CD14-positive monocyte (primary cell): ENCODE results near the gene SPTBN2. TPM values are rescaled to one million over a fixed set of nuclear protein-coding genes. Genes with fewer than 3 reads are reported as not detected.

Experiments
- DNase-seq, 3 donors: peaks; one replicate each; pipeline ENCODE4 v3.0.0-alpha.2; 2011 to 2022
- H2AFZ ChIP-seq: 2 replicates; pipeline ENCODE4 v1.6.0; 2012; ENCODE audit warnings: mild to moderate bottlenecking, low read depth, low read length, inconsistent platforms; ENCODE audit not compliant: insufficient read depth, poor library complexity, severe bottlenecking
- H3K27ac ChIP-seq, 2 donors: 1 replicate in 1 of 2; 2 replicates in 1 of 2; pipeline ENCODE4 v1.5.1; 2012 to 2013; ENCODE audit warnings: low read length in 2 of 2, control low read depth in 1 of 2, inconsistent platforms in 1 of 2, low read depth in 1 of 2, mild to moderate bottlenecking in 1 of 2
- H3K27me3 ChIP-seq, 2 donors: one replicate each; pipeline versions ENCODE4 v1.6.0 to v1.6.1; 2011 to 2013; ENCODE audit warnings: low read length in 2 of 2; ENCODE audit not compliant: control insufficient read depth in 2 of 2, insufficient read depth in 2 of 2
- H3K36me3 ChIP-seq, 2 donors: replicated peaks in 1 of 2; 1 replicate in 1 of 2; 2 replicates in 1 of 2; pipeline versions ENCODE4 v1.5.1 to v1.6.1; 2012 to 2013; ENCODE audit warnings: low read length in 2 of 2, control low read depth in 1 of 2, inconsistent platforms in 1 of 2, mild to moderate bottlenecking in 1 of 2; ENCODE audit not compliant: insufficient read depth in 2 of 2, control insufficient read depth in 1 of 2
- H3K4me1 ChIP-seq, 2 donors: 1 replicate in 1 of 2; 2 replicates in 1 of 2; pipeline versions ENCODE4 v1.5.1 to v1.6.1; 2012 to 2013; ENCODE audit warnings: low read length in 2 of 2, control low read depth in 1 of 2, inconsistent platforms in 1 of 2, mild to moderate bottlenecking in 1 of 2, moderate library complexity in 1 of 2; ENCODE audit not compliant: insufficient read depth in 2 of 2, control insufficient read depth in 1 of 2
- H3K4me2 ChIP-seq: replicated peaks from 2 replicates; pipeline ENCODE3; 2012; ENCODE audit warnings: low read length, moderate library complexity, mild to moderate bottlenecking; ENCODE audit not compliant: poor library complexity, severe bottlenecking; ENCODE audit errors: extremely low read depth
- H3K4me3 ChIP-seq, 3 experiments: fragments of 200-600 bp in 1 of 3; sonication (generic) in 1 of 3; replicated peaks in 1 of 3; 1 replicate in 2 of 3; 2 replicates in 1 of 3; pipeline ENCODE4 v1.5.1; 2011 to 2013; ENCODE audit warnings: low read length in 3 of 3, mild to moderate bottlenecking in 3 of 3, control low read depth in 2 of 3, low read depth in 2 of 3, inconsistent platforms in 1 of 3, moderate library complexity in 1 of 3
- H3K79me2 ChIP-seq: 2 replicates; pipeline ENCODE4 v1.6.0; 2012; ENCODE audit warnings: mild to moderate bottlenecking, control low read depth, inconsistent platforms, low read length, moderate library complexity; ENCODE audit not compliant: insufficient read depth
- H3K9ac ChIP-seq: 2 replicates; pipeline ENCODE4 v1.6.0; 2017; ENCODE audit warnings: low read length, mild to moderate bottlenecking; ENCODE audit not compliant: insufficient read depth, poor library complexity, severe bottlenecking
- H3K9me3 ChIP-seq, 2 donors: replicated peaks in 1 of 2; 1 replicate in 1 of 2; 2 replicates in 1 of 2; pipeline versions ENCODE4 v1.5.1 to v1.6.1; 2012 to 2013; ENCODE audit warnings: low read length in 2 of 2, control low read depth in 1 of 2; ENCODE audit not compliant: control insufficient read depth in 1 of 2, insufficient read depth in 1 of 2
- H4K20me1 ChIP-seq: 2 replicates; pipeline ENCODE4 v1.6.0; 2012; ENCODE audit warnings: mild to moderate bottlenecking, low read length, control low read depth, moderate library complexity; ENCODE audit not compliant: insufficient read depth
- H3K27ac Mint-ChIP-seq, 7 donors: one replicate each; pipeline ENCODE4 v1.8.0; 2020; ENCODE audit warnings: mild to moderate bottlenecking in 7 of 7, mixed read lengths in 7 of 7, moderate library complexity in 6 of 7, inconsistent platforms in 2 of 7
- H3K27me3 Mint-ChIP-seq, 3 donors: one replicate each; pipeline ENCODE4 v1.8.0; 2021 to 2022; ENCODE audit warnings: low read depth in 3 of 3, mild to moderate bottlenecking in 3 of 3, mixed read lengths in 3 of 3, moderate library complexity in 3 of 3, inconsistent platforms in 1 of 3
- H3K36me3 Mint-ChIP-seq, 2 donors: one replicate each; pipeline ENCODE4 v1.8.0; 2020; ENCODE audit warnings: mixed read lengths in 2 of 2, inconsistent platforms in 1 of 2, mild to moderate bottlenecking in 1 of 2
- H3K4me1 Mint-ChIP-seq: one replicate; pipeline ENCODE4 v1.8.0; 2020; ENCODE audit warnings: mild to moderate bottlenecking, mixed read lengths
- H3K4me3 Mint-ChIP-seq, 2 donors: one replicate each; pipeline ENCODE4 v1.8.0; 2020; ENCODE audit warnings: mild to moderate bottlenecking in 2 of 2, mixed read lengths in 2 of 2, moderate library complexity in 1 of 2
- H3K9me3 Mint-ChIP-seq, 7 donors: one replicate each; pipeline ENCODE4 v1.8.0; 2020 to 2022; ENCODE audit warnings: mixed read lengths in 7 of 7, mild to moderate bottlenecking in 6 of 7, moderate library complexity in 6 of 7, inconsistent platforms in 2 of 7
- CTCF ChIP-seq: fragments of 200-600 bp; IDR thresholded peaks from one replicate; pipeline ENCODE4 v1.8.0; 2022; ENCODE audit warnings: antibody characterized with exemption, mild to moderate bottlenecking
- WGBS: methylation state at CpG from one replicate; pipeline ENCODE4 v1.1.5; 2013; ENCODE audit warnings: missing lambda C conversion rate; ENCODE audit not compliant: insufficient coverage; 5-methylcytosine and 5-hydroxymethylcytosine counted together
- intact Hi-C, 2 donors: fragments of 100-400 bp; cut with micrococcal nuclease; formaldehyde crosslinking; loops; one replicate each; pipeline versions ENCODE4 v1.15.0 to v1.15.1; 2023
- polyA plus RNA-seq, 3 donors: library from polyadenylated mRNA; depleted of rRNA in 1 of 3; unstranded in 2 of 3; stranded (reverse) in 1 of 3; fragments of 300-500 nt in 2 of 3; fragments of >200 nt in 1 of 3; fragmentation: Illumina TruSeq in 2 of 3; gene quantifications; 1 replicate in 2 of 3; 2 replicates in 1 of 3; pipeline ENCODE4 v1.2.3, GENCODE V29; 2012 to 2021

SPTBN2 gene
- polyA plus RNA-seq, 3 donors = not detected

DNA sequence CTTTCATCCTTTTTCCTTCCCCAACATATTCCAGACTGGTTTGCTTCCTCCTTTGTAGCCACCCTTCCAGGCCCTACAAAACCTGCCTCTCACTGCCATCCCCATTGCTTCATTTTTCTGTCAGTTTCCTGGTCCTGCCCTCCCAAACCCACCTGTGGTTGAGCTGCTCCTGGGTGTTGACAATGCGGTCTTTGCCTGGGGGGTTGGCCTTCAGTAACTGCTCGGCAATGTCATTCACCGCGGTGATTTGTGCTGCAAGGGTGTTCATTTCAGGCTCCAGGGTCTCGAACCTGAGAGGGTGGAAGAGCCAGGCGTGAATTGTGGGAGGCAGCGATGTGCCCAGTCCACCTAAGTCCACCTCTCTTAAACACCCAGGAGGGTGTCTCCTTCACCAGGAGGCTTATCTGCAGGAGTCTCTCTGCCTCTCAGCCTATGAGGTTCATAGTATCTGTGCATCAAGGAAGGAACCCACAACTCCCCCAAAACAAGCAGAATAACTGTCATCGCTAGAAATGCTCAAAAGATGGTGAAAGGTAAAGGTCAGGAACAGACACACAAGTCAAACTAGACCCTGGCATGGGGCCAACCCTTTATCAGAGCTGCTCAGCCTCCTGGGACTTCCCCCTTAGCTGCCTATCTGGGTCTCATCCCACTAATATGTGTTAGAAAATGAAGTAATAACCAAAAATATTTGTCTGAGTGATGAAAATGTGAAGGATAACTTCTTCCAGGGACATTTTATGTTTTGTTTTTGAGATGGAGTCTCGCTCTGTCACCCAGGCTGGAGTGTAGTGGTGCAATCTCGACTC, 27.4 kb downstream of the SPTBN2 start:
- Histone ChIP-seq H3K36me3 (no peaks in the 10 kb centered on the region), H3K9me3 (no peaks in the 10 kb centered on the region), H4K20me1 (no peaks in the 10 kb centered on the region), H3K27ac (no peak overlapping the region), H3K4me2 (no peak overlapping the region), H3K4me1 (no peaks in the 10 kb centered on the region), H3K9ac (no peak overlapping the region), H3K79me2 (no peaks in the 10 kb centered on the region), H3K4me3 (no peak overlapping the region), H2AFZ (no peak overlapping the region), H3K27me3 (no peaks in the 10 kb centered on the region)
- WGBS = 100% methylated on average over 1 of the region's 10 CpGs
- Mint-ChIP-seq H3K4me3 (no peak overlapping the region), H3K9me3 (peaks cover 0 to 4% (median 0%) of the 10 kb centered on the region in 7 donors), H3K27me3 (peaks cover 0 to 5% (median 3%) of the 10 kb centered on the region in 3 donors), H3K27ac (no peak overlapping the region), H3K4me1 (no peaks in the 10 kb centered on the region), H3K36me3 (no peaks in the 10 kb centered on the region)
- TF ChIP-seq CTCF = no peak
- intact Hi-C loops = no loop called here
- no peak for DNase-seq

- no peak for DNase-seq
- Mint-ChIP-seq H3K9me3 (peaks cover 0 to 4% (median 0%) of the 10 kb centered on the region in 7 donors), H3K36me3 (no peaks in the 10 kb centered on the region), H3K4me3 (no peak overlapping the region), H3K27me3 (peaks cover 0 to 5% (median 5%) of the 10 kb centered on the region in 3 donors), H3K4me1 (no peaks in the 10 kb centered on the region), H3K27ac (no peak overlapping the region)
- H3K4me1 ChIP-seq = no peaks in the 10 kb centered on the region
- H3K27ac ChIP-seq = no peak overlapping the region
- no peak overlapping the region for H3K4me2 ChIP-seq
- no peaks in the 10 kb centered on the region for H3K79me2 ChIP-seq
- no peaks in the 10 kb centered on the region for H4K20me1 ChIP-seq
- H3K9ac ChIP-seq = no peak overlapping the region
- H2AFZ ChIP-seq = no peak overlapping the region
- H3K27me3 ChIP-seq = no peaks in the 10 kb centered on the region
- intact Hi-C loops = no loop called here
- no peak for TF ChIP-seq CTCF
- no peaks in the 10 kb centered on the region for H3K9me3 ChIP-seq
- H3K36me3 ChIP-seq = no peaks in the 10 kb centered on the region
- WGBS = 97% methylated on average over 27 of the region's 27 CpGs
- H3K4me3 ChIP-seq = no peak overlapping the region
Observed at GRCh38 chr11:66700742-66701141, 28.3 kb downstream of the SPTBN2 start.
